GM21737 (cell line): ENCODE data around the gene GATC.
"Not testable (repeated sequence)": the region's sequence is repeated elsewhere in the genome, so short reads cannot be mapped to it uniquely, and the experiment has no call there.

Source experiments
- ATAC-seq: cut with Tn5 transposase; IDR thresholded peaks from one replicate; pipeline ENCODE4 v1.9.1; 2021; ENCODE audit warnings: mild to moderate bottlenecking, moderate library complexity; ENCODE audit not compliant: unreplicated experiment

Gene GATC

GRCh38 chr12:120468821-120469449 is 22.7 kb downstream of the GATC start:
- ATAC-seq = peak; percentile 17

GRCh38 chr12:120469450-120470149 is 23.4 kb downstream of the GATC start, which contains the start of gene SRSF9:
SRSF9 (minus strand) TSS chr12:120469748; CDS start chr12:120469609, 139 bp downstream.
- ATAC-seq = peak; percentile 83

- peak; percentile 15 for ATAC-seq
Measured at GRCh38 chr12:120470150-120470784, 24.0 kb downstream of the GATC start.

GRCh38 chr12:120472521-120472920 is 26.3 kb downstream of the GATC start:
- ATAC-seq = no peak

GRCh38 chr12:120473807-120474615 is 27.8 kb downstream of the GATC start:
- no peak for ATAC-seq

- ATAC-seq = no peak
Measured at GRCh38 chr12:120474616-120474960, 28.3 kb downstream of the GATC start.

GRCh38 chr12:120475643-120476042 is 29.4 kb downstream of the GATC start:
- no peak for ATAC-seq

- ATAC-seq = no peak
Measured at GRCh38 chr12:120479458-120479857, 33.2 kb downstream of the GATC start.

GRCh38 chr12:120480211-120480610 is 34.0 kb downstream of the GATC start:
- no peak for ATAC-seq

GRCh38 chr12:120481022-120481767 is 35.0 kb downstream of the GATC start:
- no peak for ATAC-seq

GRCh38 chr12:120483621-120484020 is 37.4 kb downstream of the GATC start:
- ATAC-seq = no peak

GRCh38 chr12:120485961-120486881 is 40.0 kb downstream of the GATC start:
- no peak for ATAC-seq

- not testable (repeated sequence) for ATAC-seq
Measured at GRCh38 chr12:120487552-120487951, 41.3 kb downstream of the GATC start.

GRCh38 chr12:120488057-120488640 is 41.9 kb downstream of the GATC start:
- ATAC-seq = no peak

- ATAC-seq = no peak
Measured at GRCh38 chr12:120489018-120489417, 42.8 kb downstream of the GATC start.

GRCh38 chr12:120490325-120490724 is 44.1 kb downstream of the GATC start:
- no peak for ATAC-seq

- no peak for ATAC-seq
Measured at GRCh38 chr12:120490833-120491512, 44.7 kb downstream of the GATC start.

GRCh38 chr12:120495186-120495730 is 49.0 kb downstream of the GATC start:
- no peak for ATAC-seq
